Thymus (tissue), 11 donors: Measurements from ENCODE around the gene PROZ. TPM values are rescaled to one million over a fixed set of nuclear protein-coding genes. Genes with fewer than 3 reads are reported as not detected.

Source experiments
- DNase-seq, 9 donors: peaks; one replicate each; pipeline ENCODE4 v3.0.0-alpha.2; 2013; ENCODE audit warnings: low spot score in 9 of 9, low read depth in 6 of 9, missing footprints in 1 of 9
- H3K27ac ChIP-seq, 2 donors: one replicate each; pipeline ENCODE4 v1.5.1; 2013; ENCODE audit warnings: control low read depth in 1 of 2, low read depth in 1 of 2, low read length in 1 of 2, mild to moderate bottlenecking in 1 of 2, moderate library complexity in 1 of 2
- H3K27me3 ChIP-seq, 2 donors: one replicate each; pipeline ENCODE4 v1.5.1; 2013; ENCODE audit warnings: low read length in 1 of 2; ENCODE audit not compliant: control insufficient read depth in 2 of 2, insufficient read depth in 1 of 2
- H3K36me3 ChIP-seq, 2 donors: one replicate each; pipeline ENCODE4 v1.5.1; 2013; ENCODE audit warnings: low read length in 1 of 2, mild to moderate bottlenecking in 1 of 2, moderate library complexity in 1 of 2; ENCODE audit not compliant: control insufficient read depth in 2 of 2, insufficient read depth in 2 of 2
- H3K4me1 ChIP-seq, 2 donors: one replicate each; pipeline ENCODE4 v1.5.1; 2013; ENCODE audit warnings: low read length in 2 of 2; ENCODE audit not compliant: control insufficient read depth in 2 of 2, insufficient read depth in 2 of 2
- H3K4me3 ChIP-seq, 2 donors: one replicate each; pipeline ENCODE4 v1.5.1; 2013; ENCODE audit warnings: low read length in 2 of 2, control low read depth in 1 of 2, mild to moderate bottlenecking in 1 of 2
- H3K9me3 ChIP-seq, 2 donors: one replicate each; pipeline ENCODE4 v1.5.1; 2013; ENCODE audit warnings: low read length in 1 of 2, mild to moderate bottlenecking in 1 of 2; ENCODE audit not compliant: control insufficient read depth in 2 of 2, insufficient read depth in 1 of 2
- WGBS: extraction: QIAGEN DNeasy Blood & Tissue Kit; methylation state at CpG from one replicate; pipeline ENCODE4 v1.1.7; 2013; 5-methylcytosine and 5-hydroxymethylcytosine counted together
- polyA plus RNA-seq: library from polyadenylated mRNA; stranded (reverse); fragments of 200-250 nt; gene quantifications from one replicate; pipeline ENCODE4 v1.2.3, GENCODE V29; 2013
- total RNA-seq: library from RNA; stranded (reverse); fragments of 120-200 nt; gene quantifications from one replicate; pipeline ENCODE4 v1.2.4, GENCODE V29; 2013
- donor health status: healthy.

The PROZ gene
- total and polyA plus RNA-seq, 2 donors, result 0.05 to 0.07 TPM

- Histone ChIP-seq H3K4me1 (no peaks in the 10 kb centered on the region), H3K27me3 (peaks cover 0 to 14% of the 10 kb centered on the region in 2 donors), H3K9me3 (peaks cover 0 to 2% of the 10 kb centered on the region in 2 donors), H3K27ac (no peak overlapping the region), H3K36me3 (no peaks in the 10 kb centered on the region), H3K4me3 (no peak overlapping the region)
- 93% methylated on average over 15 of the region's 15 CpGs for WGBS
- DNase-seq, result no peak
Measured at GRCh38 chr13:113145911-113146598, 12.4 kb upstream of the PROZ start.

- 93% methylated on average over 9 of the region's 9 CpGs for WGBS
- no peaks in the 10 kb centered on the region for H3K36me3 ChIP-seq
- no peak for DNase-seq
- H3K9me3 ChIP-seq, result peaks cover 0 to 2% of the 10 kb centered on the region in 2 donors
- H3K4me1 ChIP-seq, result no peaks in the 10 kb centered on the region
- H3K27ac ChIP-seq, result no peak overlapping the region
- H3K27me3 ChIP-seq, result peaks cover 0 to 19% of the 10 kb centered on the region in 2 donors
- H3K4me3 ChIP-seq, result no peak overlapping the region
Measured at GRCh38 chr13:113146750-113147149, 11.7 kb upstream of the PROZ start.

- H3K36me3 ChIP-seq, result no peaks in the 10 kb centered on the region
- peaks cover 3 to 24% of the 10 kb centered on the region in 2 donors for H3K27me3 ChIP-seq
- DNase-seq, result no peak
- peaks cover 0 to 2% of the 10 kb centered on the region in 2 donors for H3K9me3 ChIP-seq
- no peak overlapping the region for H3K27ac ChIP-seq
- no peaks in the 10 kb centered on the region for H3K4me1 ChIP-seq
- no peak overlapping the region for H3K4me3 ChIP-seq
- 91% methylated on average over 8 of the region's 8 CpGs for whole genome bisulfite sequencing
Measured at GRCh38 chr13:113147206-113147605, 11.2 kb upstream of the PROZ start.

GRCh38 chr13:113148407-113148806 is 10.0 kb upstream of the PROZ start:
- no peak overlapping the region for H3K27ac ChIP-seq
- WGBS, result 97% methylated on average over 13 of the region's 13 CpGs
- peaks cover 11 to 36% of the 10 kb centered on the region in 2 donors for H3K27me3 ChIP-seq
- peaks cover 0 to 8% of the 10 kb centered on the region in 2 donors for H3K4me1 ChIP-seq
- DNase-seq, result no peak
- H3K4me3 ChIP-seq, result no peak overlapping the region
- H3K9me3 ChIP-seq, result peaks cover 0 to 2% of the 10 kb centered on the region in 2 donors
- no peaks in the 10 kb centered on the region for H3K36me3 ChIP-seq

GRCh38 chr13:113148940-113149503 is 9.4 kb upstream of the PROZ start:
- Histone ChIP-seq H3K27me3 (peaks cover 12 to 40% of the 10 kb centered on the region in 2 donors), H3K9me3 (peaks cover 0 to 2% of the 10 kb centered on the region in 2 donors), H3K4me1 (peaks cover 0 to 10% of the 10 kb centered on the region in 2 donors), H3K4me3 (no peak overlapping the region), H3K36me3 (no peaks in the 10 kb centered on the region), H3K27ac (no peak overlapping the region)
- no peak for DNase-seq
- 96% methylated on average over 38 of the region's 38 CpGs for WGBS

- no peak for DNase-seq
- Histone ChIP-seq H3K27ac (no peak overlapping the region), H3K4me3 (no peak overlapping the region), H3K4me1 (peaks cover 3 to 14% of the 10 kb centered on the region in 2 donors), H3K27me3 (peaks cover 12 to 45% of the 10 kb centered on the region in 2 donors), H3K9me3 (peaks cover 0 to 2% of the 10 kb centered on the region in 2 donors), H3K36me3 (no peaks in the 10 kb centered on the region)
- 96% methylated on average over 26 of the region's 26 CpGs for WGBS
Measured at GRCh38 chr13:113149711-113150549, 8.5 kb upstream of the PROZ start.

GRCh38 chr13:113150550-113151365 is 7.7 kb upstream of the PROZ start:
- Histone ChIP-seq H3K9me3 (peaks cover 0 to 2% of the 10 kb centered on the region in 2 donors), H3K36me3 (no peaks in the 10 kb centered on the region), H3K4me3 (no peak overlapping the region), H3K27ac (no peak overlapping the region), H3K4me1 (peaks cover 3 to 14% of the 10 kb centered on the region in 2 donors), H3K27me3 (peaks cover 12 to 48% of the 10 kb centered on the region in 2 donors)
- 96% methylated on average over 31 of the region's 31 CpGs for WGBS
- DNase-seq, result no peak

GRCh38 chr13:113151745-113152690 is 6.4 kb upstream of the PROZ start:
- peaks cover 0 to 2% of the 10 kb centered on the region in 2 donors for H3K9me3 ChIP-seq
- no peaks in the 10 kb centered on the region for H3K36me3 ChIP-seq
- H3K4me1 ChIP-seq, result peaks cover 3 to 14% of the 10 kb centered on the region in 2 donors
- DNase-seq, result peak in 1 of 9 donors; percentile 24
- peaks cover 12 to 47% of the 10 kb centered on the region in 2 donors for H3K27me3 ChIP-seq
- H3K27ac ChIP-seq, result no peak overlapping the region
- WGBS, result 57% methylated on average over 28 of the region's 28 CpGs
- no peak overlapping the region for H3K4me3 ChIP-seq
